SK-N-SH (cell line): Measurements from ENCODE around the gene GULP1. TPM values are rescaled to one million over a fixed set of nuclear protein-coding genes. Genes with fewer than 3 reads are reported as not detected.

Experiments
- CTCF ChIA-PET: fragments of 300-600, 350-600 bp; formaldehyde crosslinking; extraction: SDS; loops from one replicate; lab custom pipeline; 2021; lab: Yijun Ruan, JAX
- POLR2A ChIA-PET: fragments of 350-600 bp; sonication (Branson Sonifier 250); formaldehyde crosslinking; extraction: SDS; loops from one replicate; lab custom pipeline; 2020; ENCODE audit warnings: antibody characterized with exemption, inconsistent platforms; lab: Yijun Ruan, JAX
- DNase-seq: peaks from one replicate; pipeline ENCODE4 v3.0.0; 2012
- H2AFZ ChIP-seq: fragments of 200-600 bp; sonication (generic); 2 replicates; pipeline ENCODE4 v1.8.1; 2016; ENCODE audit warnings: antibody characterized with exemption, mild to moderate bottlenecking, low read depth
- H3F3A ChIP-seq: fragments of 200-600 bp; sonication (generic); replicated peaks from 2 replicates; pipeline ENCODE3; 2016; ENCODE audit warnings: antibody characterized with exemption, mild to moderate bottlenecking; ENCODE audit not compliant: insufficient read depth
- H3K27ac ChIP-seq, 2 experiments: fragments of 200-500 bp in 1 of 2; fragments of 200-600 bp in 1 of 2; sonication (Bioruptor generic) in 1 of 2; sonication (generic), shearing (Covaris generic) in 1 of 2; 2 replicates each; pipeline versions ENCODE4 v1.5.1 to v1.6.1; 2014 to 2016; ENCODE audit warnings: low read depth in 2 of 2, inconsistent platforms in 1 of 2, low read length in 1 of 2, mild to moderate bottlenecking in 1 of 2, mixed read lengths in 1 of 2
- H3K27me3 ChIP-seq: fragments of 200-600 bp; sonication (generic), shearing (Covaris generic); 2 replicates; pipeline ENCODE4 v1.6.1; 2016; ENCODE audit warnings: mixed run types; ENCODE audit not compliant: insufficient read depth
- H3K36me3 ChIP-seq, 2 experiments: fragments of 200-500 bp in 1 of 2; fragments of 200-600 bp in 1 of 2; sonication (Bioruptor generic) in 1 of 2; sonication (generic) in 1 of 2; replicated peaks in 1 of 2; 2 replicates each; pipeline versions ENCODE3 to v1.5.1; 2014 to 2016; ENCODE audit warnings: low read length in 1 of 2, mild to moderate bottlenecking in 1 of 2; ENCODE audit not compliant: insufficient read depth in 2 of 2, control insufficient read depth in 1 of 2
- H3K4me1 ChIP-seq, 2 experiments: fragments of 200-500 bp in 1 of 2; fragments of 200-600 bp in 1 of 2; sonication (Bioruptor generic) in 1 of 2; sonication (generic), shearing (Covaris generic) in 1 of 2; 2 replicates each; pipeline versions ENCODE4 v1.5.1 to v1.6.1; 2014 to 2016; ENCODE audit warnings: low read depth in 1 of 2, low read length in 1 of 2, mixed run types in 1 of 2; ENCODE audit not compliant: insufficient read depth in 2 of 2, control insufficient read depth in 1 of 2
- H3K4me2 ChIP-seq: fragments of 200-600 bp; sonication (generic), shearing (Covaris generic); 2 replicates; pipeline ENCODE4 v1.6.1; 2017; ENCODE audit warnings: mixed run types
- H3K4me3 ChIP-seq, 2 experiments: fragments of 200-500 bp in 1 of 2; fragments of 200-600 bp in 1 of 2; sonication (Bioruptor generic) in 1 of 2; sonication (generic), shearing (Covaris generic) in 1 of 2; 2 replicates each; pipeline versions ENCODE4 v1.5.1 to v1.8.1; 2014 to 2016; ENCODE audit warnings: low read depth in 2 of 2, inconsistent platforms in 1 of 2, low read length in 1 of 2, mild to moderate bottlenecking in 1 of 2, mixed read lengths in 1 of 2, moderate library complexity in 1 of 2
- H3K79me2 ChIP-seq: fragments of 200-600 bp; sonication (generic); 2 replicates; pipeline ENCODE4 v1.8.1; 2017; ENCODE audit warnings: mild to moderate bottlenecking; ENCODE audit not compliant: insufficient read depth
- H3K9ac ChIP-seq: fragments of 200-600 bp; sonication (generic); 2 replicates; pipeline ENCODE4 v1.6.1; 2017; ENCODE audit warnings: mixed run types
- H3K9me2 ChIP-seq: fragments of 200-600 bp; sonication (generic); 2 replicates; pipeline ENCODE4 v1.6.1; 2017; ENCODE audit warnings: mixed run types
- H3K9me3 ChIP-seq: fragments of 200-600 bp; sonication (generic); 2 replicates; pipeline ENCODE4 v1.6.1; 2017; ENCODE audit warnings: mixed run types, mild to moderate bottlenecking, moderate library complexity
- H4K20me1 ChIP-seq: fragments of 200-600 bp; sonication (generic); 2 replicates; pipeline ENCODE4 v1.6.1; 2017; ENCODE audit warnings: mild to moderate bottlenecking, mixed run types; ENCODE audit not compliant: insufficient read depth
- ELF1 ChIP-seq: IDR thresholded peaks from 2 replicates; pipeline ENCODE4 v1.4.0; 2012
- MAX ChIP-seq: IDR thresholded peaks from 2 replicates; pipeline ENCODE4 v1.4.0; 2012; ENCODE audit warnings: low read depth
- RCOR1 ChIP-seq: fragments of 150-350 bp; IDR thresholded peaks from 2 replicates; pipeline ENCODE4 v1.6.1; 2017; ENCODE audit warnings: antibody characterized with exemption, low read length
- RXRA ChIP-seq: IDR thresholded peaks from 2 replicates; pipeline ENCODE4 v1.4.0; 2012; ENCODE audit warnings: low read depth, mild to moderate bottlenecking, borderline replicate concordance
- TAF1 ChIP-seq: IDR thresholded peaks from 2 replicates; pipeline ENCODE4 v1.6.1; 2012; ENCODE audit warnings: low read depth, mild to moderate bottlenecking, low read length, moderate library complexity, borderline replicate concordance
- TEAD4 ChIP-seq: IDR thresholded peaks from 2 replicates; pipeline ENCODE4 v1.4.0; 2012; ENCODE audit warnings: mild to moderate bottlenecking, borderline replicate concordance; ENCODE audit not compliant: insufficient read depth
- USF2 ChIP-seq: fragments of 150-350 bp; IDR thresholded peaks from 2 replicates; pipeline ENCODE4 v1.6.1; 2017; ENCODE audit warnings: antibody characterized with exemption, low read length, low read depth, borderline replicate concordance
- YY1 ChIP-seq: IDR thresholded peaks from 2 replicates; pipeline ENCODE4 v1.4.0; 2012; ENCODE audit warnings: low read depth, mild to moderate bottlenecking
- WGBS: methylation state at CpG from one replicate; pipeline ENCODE4 v1.1.6; 2017; ENCODE audit warnings: low lambda C conversion rate; 5-methylcytosine and 5-hydroxymethylcytosine counted together
- polyA plus RNA-seq, 3 experiments: library from polyadenylated mRNA; depleted of rRNA; stranded (reverse); fragments of >200 nt; gene quantifications; 2 replicates each; pipeline ENCODE4 v1.2.3, GENCODE V29; 2012
- TF ChIP-seq, protein P1 (sequence below): fragments of 150-350 bp; IDR thresholded peaks from 2 replicates; pipeline ENCODE4 v1.6.1; 2016; ENCODE audit warnings: mild to moderate bottlenecking, low read depth, low read length
- TF ChIP-seq, protein P2 (sequence below): IDR thresholded peaks from 2 replicates; pipeline ENCODE4 v1.4.0; 2012; ENCODE audit warnings: low read depth, borderline replicate concordance
- TF ChIP-seq, protein P3 (sequence below): fragments of 200-600 bp; sonication (generic); IDR thresholded peaks from 2 replicates; pipeline ENCODE4 v1.6.1; 2017; ENCODE audit warnings: antibody characterized with exemption, mild to moderate bottlenecking, moderate library complexity

GULP1 gene
- polyA plus RNA-seq, 1 of the 3 experiments (the other 2 are of a cell fraction): 33.8 TPM

DNA sequence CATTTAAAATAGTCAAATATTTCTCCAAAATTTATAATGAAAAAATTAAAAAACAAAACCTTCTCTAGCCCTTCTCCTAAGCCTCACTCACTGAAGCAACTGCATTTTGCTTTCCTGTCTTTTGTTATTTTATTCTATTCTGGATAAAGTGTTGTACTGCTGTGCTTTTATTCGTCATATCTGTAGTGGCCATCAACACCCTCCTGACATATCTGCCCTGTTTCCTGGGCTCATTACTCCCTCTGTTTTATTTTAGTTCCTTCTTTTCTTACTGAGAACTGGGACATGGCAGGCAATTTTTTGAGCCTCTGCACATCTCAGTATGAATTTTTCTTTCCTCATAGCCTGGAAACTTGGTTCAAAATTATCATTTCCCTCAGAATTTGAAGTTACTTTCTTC is 224.2 kb downstream of the GULP1 start (continued):
- TF ChIP-seq, protein P1, sequence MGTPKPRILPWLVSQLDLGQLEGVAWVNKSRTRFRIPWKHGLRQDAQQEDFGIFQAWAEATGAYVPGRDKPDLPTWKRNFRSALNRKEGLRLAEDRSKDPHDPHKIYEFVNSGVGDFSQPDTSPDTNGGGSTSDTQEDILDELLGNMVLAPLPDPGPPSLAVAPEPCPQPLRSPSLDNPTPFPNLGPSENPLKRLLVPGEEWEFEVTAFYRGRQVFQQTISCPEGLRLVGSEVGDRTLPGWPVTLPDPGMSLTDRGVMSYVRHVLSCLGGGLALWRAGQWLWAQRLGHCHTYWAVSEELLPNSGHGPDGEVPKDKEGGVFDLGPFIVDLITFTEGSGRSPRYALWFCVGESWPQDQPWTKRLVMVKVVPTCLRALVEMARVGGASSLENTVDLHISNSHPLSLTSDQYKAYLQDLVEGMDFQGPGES: no peak
- TF ChIP-seq, protein P2, sequence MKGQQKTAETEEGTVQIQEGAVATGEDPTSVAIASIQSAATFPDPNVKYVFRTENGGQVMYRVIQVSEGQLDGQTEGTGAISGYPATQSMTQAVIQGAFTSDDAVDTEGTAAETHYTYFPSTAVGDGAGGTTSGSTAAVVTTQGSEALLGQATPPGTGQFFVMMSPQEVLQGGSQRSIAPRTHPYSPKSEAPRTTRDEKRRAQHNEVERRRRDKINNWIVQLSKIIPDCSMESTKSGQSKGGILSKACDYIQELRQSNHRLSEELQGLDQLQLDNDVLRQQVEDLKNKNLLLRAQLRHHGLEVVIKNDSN: no peak
- TF ChIP-seq YY1 (no peak), USF2 (no peak), ELF1 (no peak), TEAD4 (no peak), RCOR1 (0 out of 2 replicates have a peak, but pooled peaks have one; percentile 37)

DNA sequence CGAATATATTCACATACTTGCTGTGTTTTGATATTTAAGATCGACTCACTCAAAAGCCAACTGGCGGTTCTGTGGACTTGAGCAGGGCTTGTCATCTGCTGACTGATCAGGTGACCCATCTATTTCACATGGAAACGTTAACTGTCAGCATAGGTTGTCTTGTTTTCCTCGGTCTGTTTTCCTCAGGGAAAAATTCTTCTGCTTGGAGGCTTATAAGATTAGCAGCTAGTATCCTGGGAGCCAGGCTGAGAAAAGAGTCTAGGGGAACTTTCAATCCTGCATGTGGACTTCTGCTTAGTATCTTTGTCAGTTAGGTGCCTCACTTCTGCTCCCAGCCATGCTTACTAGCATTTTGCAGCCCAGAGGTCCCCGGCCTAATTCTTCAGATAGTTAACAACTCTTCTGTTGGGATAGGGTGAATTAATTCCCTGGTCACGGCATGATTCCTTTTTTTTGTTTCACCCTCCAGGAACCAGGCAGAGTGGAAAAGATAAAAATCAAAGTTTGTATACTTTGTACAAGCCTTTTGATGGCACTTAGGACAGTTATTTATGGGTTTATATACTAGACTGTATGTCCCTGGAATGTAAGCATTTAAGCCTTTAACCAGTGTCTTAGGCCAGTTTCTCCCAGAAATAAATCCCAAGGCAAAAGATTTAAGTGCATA is 226.0 kb downstream of the GULP1 start:
- peaks cover 12% of the 10 kb centered on the region in 2 experiments; a peak in 3 of 4 replicates for H3K4me1 ChIP-seq
- TF ChIP-seq TEAD4 (no peak), RXRA (no peak), MAX (no peak), TAF1 (no peak), RCOR1 (no peak), YY1 (no peak)
- TF ChIP-seq, protein P3, sequence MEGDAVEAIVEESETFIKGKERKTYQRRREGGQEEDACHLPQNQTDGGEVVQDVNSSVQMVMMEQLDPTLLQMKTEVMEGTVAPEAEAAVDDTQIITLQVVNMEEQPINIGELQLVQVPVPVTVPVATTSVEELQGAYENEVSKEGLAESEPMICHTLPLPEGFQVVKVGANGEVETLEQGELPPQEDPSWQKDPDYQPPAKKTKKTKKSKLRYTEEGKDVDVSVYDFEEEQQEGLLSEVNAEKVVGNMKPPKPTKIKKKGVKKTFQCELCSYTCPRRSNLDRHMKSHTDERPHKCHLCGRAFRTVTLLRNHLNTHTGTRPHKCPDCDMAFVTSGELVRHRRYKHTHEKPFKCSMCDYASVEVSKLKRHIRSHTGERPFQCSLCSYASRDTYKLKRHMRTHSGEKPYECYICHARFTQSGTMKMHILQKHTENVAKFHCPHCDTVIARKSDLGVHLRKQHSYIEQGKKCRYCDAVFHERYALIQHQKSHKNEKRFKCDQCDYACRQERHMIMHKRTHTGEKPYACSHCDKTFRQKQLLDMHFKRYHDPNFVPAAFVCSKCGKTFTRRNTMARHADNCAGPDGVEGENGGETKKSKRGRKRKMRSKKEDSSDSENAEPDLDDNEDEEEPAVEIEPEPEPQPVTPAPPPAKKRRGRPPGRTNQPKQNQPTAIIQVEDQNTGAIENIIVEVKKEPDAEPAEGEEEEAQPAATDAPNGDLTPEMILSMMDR: no peak
- TF ChIP-seq, protein P2: no peak
- WGBS: 64% methylated on average over 7 of the region's 7 CpGs
- peaks cover 0 to 8% of the 10 kb centered on the region in 2 experiments for H3K36me3 ChIP-seq
- H3K9me3 ChIP-seq: no peaks in the 10 kb centered on the region
- POLR2A ChIA-PET: no interaction called here
- peaks cover 8% of the 10 kb centered on the region; the same call in 1 of the 2 replicates for H3K79me2 ChIP-seq
- no peak overlapping the region for H2AFZ ChIP-seq
- H3K4me2 ChIP-seq: 0 out of 2 replicates have a peak overlapping the region, but pooled peaks have one; percentile 9
- no peaks in the 10 kb centered on the region for H4K20me1 ChIP-seq
- H3K9ac ChIP-seq: no peak overlapping the region
- H3K4me3 ChIP-seq: no peak overlapping the region
- no peaks in the 10 kb centered on the region for H3K27me3 ChIP-seq
- peak overlapping the region; percentile 50 to 70 for H3K27ac ChIP-seq
- CTCF ChIA-PET: no interaction called here
- H3F3A ChIP-seq: peaks cover 14% of the 10 kb centered on the region
- no peaks in the 10 kb centered on the region for H3K9me2 ChIP-seq
- no peak for DNase-seq
